ENCODE measurements around the gene MORC2.

The MORC2 gene

GRCh38 chr22:30968015-30968923 is at the start of gene MORC2:
Gene MORC2 (minus strand): TSS chr22:30968774. CDS start chr22:30967889, 885 bp downstream.
- DNase-seq (ENCODE audit: low spot score), result no peak

DNA sequence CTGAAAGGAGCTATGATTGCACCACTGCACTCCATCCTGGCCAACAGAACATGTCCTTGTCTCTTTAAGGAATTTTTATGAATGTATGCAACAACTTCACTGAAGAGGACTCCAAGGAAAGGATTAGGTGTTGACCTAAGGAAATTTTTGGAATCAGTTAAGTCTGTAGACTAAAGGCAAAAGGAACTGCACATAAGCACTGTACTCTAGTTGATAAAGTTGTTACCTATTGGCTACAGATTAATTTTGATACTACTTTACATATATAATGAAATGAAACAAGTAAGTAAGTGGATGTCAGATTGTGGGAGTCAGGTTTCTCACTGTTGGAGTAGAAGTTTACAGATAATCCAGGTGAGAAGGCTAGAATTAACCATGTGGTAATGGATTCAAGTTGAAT is 37.0 kb upstream of the MORC2 start:
- DNase-seq (ENCODE audit: low spot score), result no peak

- DNase-seq (ENCODE audit: low spot score), result no peak
These were observed 32.7 kb upstream of the MORC2 start for GRCh38 chr22:31001124-31001770.

- no peak for DNase-seq (ENCODE audit: low spot score)
These were observed 29.8 kb upstream of the MORC2 start for GRCh38 chr22:30998329-30998728.

DNA sequence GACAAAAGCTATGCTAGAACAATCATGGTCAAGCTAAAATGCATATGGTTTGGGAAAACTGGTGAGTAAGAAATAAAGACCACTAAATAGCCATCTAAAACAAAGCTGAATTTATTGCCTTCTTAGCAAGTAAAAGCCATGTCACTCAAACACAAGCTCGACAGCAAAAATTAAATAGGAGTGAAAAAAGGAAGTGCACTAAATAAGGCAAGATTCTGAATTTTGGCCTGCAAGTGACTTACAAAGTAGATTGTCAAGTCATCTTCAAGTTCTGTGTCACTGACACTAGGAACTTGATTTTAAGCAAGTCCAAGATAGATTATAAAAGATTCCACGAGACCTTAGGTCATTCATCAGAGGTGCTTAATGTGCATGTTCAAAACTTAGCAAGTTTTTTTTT is 27.9 kb upstream of the MORC2 start:
- no peak for DNase-seq (ENCODE audit: low spot score)

- DNase-seq (ENCODE audit: low spot score), result no peak
These were observed 26.4 kb upstream of the MORC2 start for GRCh38 chr22:30994960-30995359.

- no peak for DNase-seq (ENCODE audit: low spot score)
These were observed 24.0 kb upstream of the MORC2 start for GRCh38 chr22:30992565-30992964.

DNA sequence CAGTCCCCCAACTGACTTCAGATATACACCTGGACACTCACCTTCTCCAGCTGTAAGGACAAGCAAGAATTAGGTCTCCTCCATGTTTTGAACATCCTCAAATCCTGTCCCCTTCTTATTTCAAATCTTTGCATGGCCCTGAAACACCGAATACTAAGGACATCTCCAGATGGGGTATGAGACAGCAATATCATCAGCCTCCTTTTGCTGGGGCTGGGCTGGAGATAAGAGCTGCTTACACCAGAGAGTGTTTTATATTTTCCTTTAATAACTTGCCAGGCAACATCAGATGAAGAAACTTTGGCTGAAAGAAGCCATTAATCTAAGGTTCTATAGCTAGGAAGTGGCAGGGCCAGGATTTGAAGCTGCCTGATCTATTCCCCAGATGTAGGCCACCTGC is 22.1 kb upstream of the MORC2 start:
- no peak for DNase-seq (ENCODE audit: low spot score)

DNA sequence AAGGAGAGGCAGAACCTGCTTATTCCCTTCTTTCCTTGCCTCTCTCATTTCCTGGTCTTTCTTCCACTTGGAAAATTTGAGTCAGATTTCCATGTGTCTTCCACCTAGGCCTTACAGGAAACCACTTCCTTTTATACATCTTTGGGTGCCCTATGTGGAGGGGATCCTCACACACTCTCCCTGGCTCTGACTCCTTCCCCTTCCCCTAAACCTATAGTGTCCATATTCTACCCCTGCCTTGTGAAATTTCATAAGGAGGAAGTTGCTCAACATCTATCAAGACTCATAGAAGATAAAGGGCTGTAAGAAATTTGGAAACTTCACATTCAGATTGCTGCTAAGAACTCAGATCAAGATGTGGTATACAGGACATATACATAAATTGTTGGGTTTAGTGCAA is 20.9 kb upstream of the MORC2 start:
- no peak for DNase-seq (ENCODE audit: low spot score)

DNA sequence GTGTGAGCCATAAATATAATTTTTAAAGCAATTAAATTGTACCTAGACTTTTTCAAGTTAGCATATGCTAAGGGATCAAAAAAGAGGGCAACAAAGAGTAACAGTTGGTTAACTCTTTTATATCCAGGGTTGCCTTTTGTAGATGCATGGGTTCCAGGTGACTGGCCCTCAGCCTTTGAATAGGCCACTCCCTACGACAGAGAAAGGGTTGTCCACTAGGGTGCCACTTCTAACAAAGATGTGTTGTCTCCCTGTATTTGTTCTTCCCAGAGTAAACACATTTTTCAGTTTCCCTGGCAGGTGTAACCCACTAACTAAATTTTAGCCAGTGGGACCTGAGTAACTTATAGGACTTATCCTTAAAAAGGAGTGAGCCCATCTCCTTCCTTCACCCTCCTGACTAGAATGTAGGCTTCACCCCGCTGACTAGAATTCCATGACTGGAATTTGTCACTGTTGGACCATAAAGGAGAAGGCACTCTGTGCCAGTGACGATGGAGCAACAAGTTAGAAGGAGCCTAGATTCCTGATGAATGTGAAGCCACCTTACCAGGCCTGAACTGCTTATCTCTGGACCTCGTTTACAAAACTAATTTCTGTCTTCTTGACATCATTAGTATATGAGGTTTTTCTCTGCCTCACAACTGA is 17.1 kb upstream of the MORC2 start:
- no peak for DNase-seq (ENCODE audit: low spot score)

- no peak for DNase-seq (ENCODE audit: low spot score)
These were observed 15.7 kb upstream of the MORC2 start for GRCh38 chr22:30984317-30984716.

DNA sequence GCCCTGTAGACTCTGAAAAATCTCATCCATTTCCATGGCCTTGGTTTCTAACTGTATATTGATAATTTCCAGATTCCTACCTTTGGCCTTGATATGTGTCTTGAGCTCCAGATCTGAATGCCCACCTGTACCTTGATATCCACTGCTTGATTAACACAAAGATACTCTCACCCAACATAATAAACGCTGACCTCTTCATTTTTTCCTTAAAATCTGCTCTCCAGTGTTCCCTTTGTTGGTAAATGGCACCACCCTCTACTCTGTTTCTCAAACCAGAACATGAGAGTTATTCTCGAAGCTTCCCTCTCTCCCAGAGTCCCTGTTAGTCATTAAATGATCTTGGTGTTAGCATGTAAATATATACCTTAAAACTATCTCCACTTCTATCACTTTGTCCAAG is 13.9 kb upstream of the MORC2 start:
- no peak for DNase-seq (ENCODE audit: low spot score)

GRCh38 chr22:30979932-30980331 is 11.4 kb upstream of the MORC2 start:
- DNase-seq (ENCODE audit: low spot score), result no peak

DNA sequence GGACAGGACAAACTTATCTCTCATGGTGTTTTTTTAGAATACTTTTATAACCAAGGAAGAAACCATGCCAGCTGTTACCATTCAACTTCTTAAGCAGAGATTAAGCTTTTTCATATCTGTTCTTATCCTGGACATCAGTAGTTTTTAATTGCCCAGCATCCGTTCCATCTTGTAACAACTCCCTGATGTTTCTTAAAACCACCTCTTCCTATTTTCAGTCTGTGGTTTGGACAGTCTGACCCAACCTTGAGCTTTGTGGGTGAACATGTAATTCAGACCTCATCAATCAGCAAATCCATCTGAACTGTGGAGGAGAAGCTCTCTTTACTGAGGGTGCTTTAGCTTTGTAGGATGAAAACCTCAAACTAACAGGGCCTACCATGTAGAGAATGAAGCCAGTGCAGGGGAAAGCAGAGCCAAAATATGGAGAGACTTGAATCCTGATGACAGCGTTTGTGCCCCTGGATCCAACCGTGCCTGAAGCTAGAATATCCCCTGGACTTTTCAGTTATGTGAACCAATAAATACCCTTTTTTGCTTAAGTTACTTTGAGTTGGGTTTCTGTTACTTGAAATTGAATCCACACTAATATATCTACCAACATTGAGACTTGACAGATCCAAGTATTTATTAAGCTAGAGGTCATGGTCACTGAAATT is 9.9 kb upstream of the MORC2 start:
- DNase-seq (ENCODE audit: low spot score), result no peak

DNA sequence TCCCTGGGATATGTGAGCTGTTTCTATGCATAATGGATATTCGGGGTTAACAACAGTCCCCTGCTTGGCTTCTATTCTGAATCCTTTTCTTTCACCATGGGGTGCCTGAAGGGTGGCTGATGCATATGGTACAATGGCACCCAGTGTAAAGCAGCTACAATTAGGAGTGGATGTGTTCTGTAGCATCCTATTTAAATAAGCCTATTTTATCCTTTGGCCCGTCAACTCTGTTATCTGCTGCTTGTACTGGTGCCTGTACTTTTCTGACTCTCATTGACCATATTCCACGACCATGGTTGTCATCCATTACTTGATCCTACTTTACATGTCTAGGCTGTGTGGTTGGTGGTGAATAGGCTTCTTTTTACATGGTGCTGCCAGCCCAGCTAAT is 1.8 kb upstream of the MORC2 start:
- no peak for DNase-seq (ENCODE audit: low spot score)

GRCh38 chr22:30969532-30970355 is 1.2 kb upstream of the MORC2 start:
- DNase-seq (ENCODE audit: low spot score), result peak; percentile 12

- peak; percentile 98 for DNase-seq (ENCODE audit: low spot score)
These were observed 454 bp upstream of the MORC2 start, which contains the start of gene TUG1 for GRCh38 chr22:30968924-30969531. Gene TUG1 (plus strand): TSS chr22:30969265.

DNA sequence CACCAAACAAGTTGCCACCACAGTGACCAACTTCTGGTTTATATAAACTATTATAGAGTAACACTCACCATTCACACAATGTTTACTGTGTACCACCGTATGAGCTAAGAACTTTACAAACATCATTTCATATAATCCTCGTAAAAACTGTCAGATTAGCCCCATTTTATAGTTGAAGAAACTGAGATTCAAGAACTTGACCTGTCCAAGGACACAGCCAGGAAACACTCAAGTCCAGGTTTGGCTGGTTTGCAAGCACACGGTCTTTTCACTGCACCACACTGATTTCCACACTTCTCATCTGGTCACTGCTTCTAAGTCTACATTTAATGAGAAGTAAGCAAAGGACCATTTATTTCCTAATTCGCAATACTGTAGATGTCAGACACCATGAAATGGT is 3.7 kb downstream of the MORC2 start:
- DNase-seq (ENCODE audit: low spot score), result no peak

GRCh38 chr22:30955153-30955552 is 13.4 kb downstream of the MORC2 start:
- no peak for DNase-seq (ENCODE audit: low spot score)

DNA sequence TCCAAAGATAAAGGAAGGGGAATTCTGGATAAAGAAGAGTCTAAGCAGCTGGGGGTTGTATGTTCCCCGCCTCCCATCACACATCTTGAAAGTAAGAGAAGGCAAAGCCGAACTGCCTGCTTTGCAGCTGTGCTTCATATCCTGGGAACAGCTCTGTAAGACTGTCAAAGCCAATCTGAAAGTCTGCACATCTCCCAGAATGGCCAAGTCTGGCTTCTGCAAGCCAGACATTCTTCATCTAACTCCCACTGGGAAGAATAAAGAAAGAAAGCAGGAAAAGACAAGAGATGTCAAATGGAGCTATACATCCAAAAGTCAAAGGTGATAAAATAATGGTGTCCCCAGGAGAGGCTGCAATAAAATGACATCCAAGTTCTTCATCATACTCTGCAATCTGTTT is 15.4 kb downstream of the MORC2 start:
- DNase-seq (ENCODE audit: low spot score), result no peak
